Lower lobe of right lung (tissue), 2 donors: ENCODE results near the gene POMT2. TPM values are rescaled to one million over a fixed set of nuclear protein-coding genes. Genes with fewer than 3 reads are reported as not detected.

Experiments used
- ATAC-seq, 2 donors: fragments of 200-7000 bp; cut with Tn5 transposase; one replicate each; pipeline ENCODE4 v1.9.1; 2020 to 2022; ENCODE audit warnings: mild to moderate bottlenecking in 2 of 2, moderate library complexity in 2 of 2
- DNase-seq: peaks from one replicate; pipeline ENCODE4 v3.0.0-alpha.2; 2020
- H3K27ac ChIP-seq: fragments of 200-600 bp; one replicate; pipeline ENCODE4 v1.8.0; 2022
- H3K27me3 ChIP-seq: fragments of 200-600 bp; one replicate; pipeline ENCODE4 v1.8.0; 2022; ENCODE audit warnings: low read depth
- H3K36me3 ChIP-seq: fragments of 200-600 bp; one replicate; pipeline ENCODE4 v1.8.0; 2022; ENCODE audit warnings: mild to moderate bottlenecking
- H3K4me1 ChIP-seq: fragments of 200-600 bp; one replicate; pipeline ENCODE4 v1.8.0; 2022
- H3K4me3 ChIP-seq: fragments of 200-600 bp; one replicate; pipeline ENCODE4 v1.8.0; 2022; ENCODE audit warnings: mild to moderate bottlenecking
- H3K9me3 ChIP-seq: fragments of 200-600 bp; one replicate; pipeline ENCODE4 v1.8.0; 2022
- CTCF ChIP-seq: fragments of 200-600 bp; IDR thresholded peaks from one replicate; pipeline ENCODE4 v1.8.0; 2022; ENCODE audit warnings: antibody characterized with exemption, mild to moderate bottlenecking
- intact Hi-C: fragments of 100-400 bp; cut with DNase I; formaldehyde crosslinking; loops from one replicate; pipeline ENCODE4 v1.11.0; 2022
- total RNA-seq: library from RNA; stranded (reverse); fragmentation: NEBNext Ultra II Directional; extraction: Animal tissue kit (Norgen Biotek cat#: 25700); gene quantifications from one replicate; pipeline ENCODE4 v1.2.1, GENCODE V29; 2021
- donor health status: DM: no; HTN: yes; CAD: no; lungs with severe emphysema.

POMT2 gene
- total RNA-seq, 1 donor from 2014 or later, result 23.5 TPM

GRCh38 chr14:77355811-77356210, 35.1 kb upstream of the POMT2 start:
- no peak for TF ChIP-seq CTCF
- Histone ChIP-seq H3K4me3 (no peak overlapping the region), H3K27ac (no peak overlapping the region), H3K4me1 (no peaks in the 10 kb centered on the region), H3K27me3 (no peaks in the 10 kb centered on the region), H3K36me3 (peaks cover under 1% of the 10 kb centered on the region), H3K9me3 (no peaks in the 10 kb centered on the region)
- intact Hi-C loops, result no loop called here
- ATAC-seq (no peak), DNase-seq (no peak)

GRCh38 chr14:77353469-77354141, 32.9 kb upstream of the POMT2 start:
- H3K27me3 ChIP-seq, result no peaks in the 10 kb centered on the region
- H3K4me1 ChIP-seq, result no peaks in the 10 kb centered on the region
- intact Hi-C loops, result no loop called here
- H3K36me3 ChIP-seq, result peaks cover 17% of the 10 kb centered on the region
- no peaks in the 10 kb centered on the region for H3K9me3 ChIP-seq
- H3K4me3 ChIP-seq, result no peak overlapping the region
- no peak for ATAC-seq
- DNase-seq, result no peak
- no peak overlapping the region for H3K27ac ChIP-seq
- no peak for TF ChIP-seq CTCF

- no peak overlapping the region for H3K27ac ChIP-seq
- no peaks in the 10 kb centered on the region for H3K27me3 ChIP-seq
- ATAC-seq (peak in 1 of 2 donors; percentile 30), DNase-seq (no peak)
- peaks cover 26% of the 10 kb centered on the region for H3K36me3 ChIP-seq
- intact Hi-C loops, result no loop called here
- H3K4me3 ChIP-seq, result no peak overlapping the region
- no peaks in the 10 kb centered on the region for H3K9me3 ChIP-seq
- TF ChIP-seq CTCF, result no peak
- no peaks in the 10 kb centered on the region for H3K4me1 ChIP-seq
These were observed 27.1 kb upstream of the POMT2 start for GRCh38 chr14:77347751-77348150.

- no peak for TF ChIP-seq CTCF
- H3K27ac ChIP-seq, result no peak overlapping the region
- H3K9me3 ChIP-seq, result no peaks in the 10 kb centered on the region
- H3K4me1 ChIP-seq, result no peaks in the 10 kb centered on the region
- H3K27me3 ChIP-seq, result no peaks in the 10 kb centered on the region
- peaks cover 38% of the 10 kb centered on the region for H3K36me3 ChIP-seq
- DNase-seq, result no peak
- intact Hi-C loops, result no loop called here
- no peak overlapping the region for H3K4me3 ChIP-seq
- no peak for ATAC-seq
These were observed 25.8 kb upstream of the POMT2 start for GRCh38 chr14:77346495-77346894.

- Histone ChIP-seq H3K4me3 (no peak overlapping the region), H3K27ac (no peak overlapping the region), H3K9me3 (no peaks in the 10 kb centered on the region), H3K4me1 (no peaks in the 10 kb centered on the region), H3K36me3 (peaks cover 44% of the 10 kb centered on the region), H3K27me3 (no peaks in the 10 kb centered on the region)
- DNase-seq (no peak), ATAC-seq (no peak)
- intact Hi-C loops, result no loop called here
- TF ChIP-seq CTCF, result no peak
These were observed 23.8 kb upstream of the POMT2 start for GRCh38 chr14:77344377-77344996.
